Stimulated activated CD8-positive, alpha-beta memory T cell treated with anti-CD3 and anti-CD28 coated beads, Interleukin-7, amount 100 ng/mL, for 24 hours (primary cell): ENCODE results near the gene CLEC18B.
"Not testable (repeated sequence)": the region's sequence is repeated elsewhere in the genome, so short reads cannot be mapped to it uniquely, and the experiment has no call there.

Experiments used
- DNase-seq: peaks from one replicate; pipeline ENCODE4 v3.0.0-alpha.2; 2020; ENCODE audit warnings: low read depth

Gene CLEC18B

GRCh38 chr16:74406600-74407361 lies 14.5 kb downstream of the CLEC18B start:
- not testable (repeated sequence) for DNase-seq

GRCh38 chr16:74404148-74404933 lies 16.9 kb downstream of the CLEC18B start:
- DNase-seq, result not testable (repeated sequence)

GRCh38 chr16:74400238-74400637 lies 21.0 kb downstream of the CLEC18B start:
- not testable (repeated sequence) for DNase-seq

- DNase-seq, result not testable (repeated sequence)
These were observed 22.9 kb downstream of the CLEC18B start for GRCh38 chr16:74398212-74398895.

- not testable (repeated sequence) for DNase-seq
These were observed 24.7 kb downstream of the CLEC18B start for GRCh38 chr16:74396521-74397017.

GRCh38 chr16:74394604-74395003 lies 26.7 kb downstream of the CLEC18B start:
- not testable (repeated sequence) for DNase-seq

- DNase-seq, result not testable (repeated sequence)
These were observed 27.1 kb downstream of the CLEC18B start for GRCh38 chr16:74394131-74394530.

- DNase-seq, result not testable (repeated sequence)
These were observed 29.7 kb downstream of the CLEC18B start for GRCh38 chr16:74391454-74392050.

GRCh38 chr16:74382339-74383034 lies 38.8 kb downstream of the CLEC18B start:
- not testable (repeated sequence) for DNase-seq

GRCh38 chr16:74373847-74374184 lies 47.5 kb downstream of the CLEC18B start:
- DNase-seq, result not testable (repeated sequence)

- no peak for DNase-seq
These were observed 48.1 kb downstream of the CLEC18B start for GRCh38 chr16:74372953-74373846.

GRCh38 chr16:74372369-74372768 lies 48.9 kb downstream of the CLEC18B start:
- no peak for DNase-seq

- not testable (repeated sequence) for DNase-seq
These were observed 50.7 kb downstream of the CLEC18B start for GRCh38 chr16:74370338-74371135.

- DNase-seq, result peak; percentile 95
These were observed 53.0 kb downstream of the CLEC18B start for GRCh38 chr16:74368002-74368911.

GRCh38 chr16:74367469-74368001 lies 53.7 kb downstream of the CLEC18B start:
- not testable (repeated sequence) for DNase-seq

- not testable (repeated sequence) for DNase-seq
These were observed 59.4 kb downstream of the CLEC18B start for GRCh38 chr16:74361646-74362610.
